OCI-LY3 (cell line): ENCODE measurements around the gene OR6V1.

Experiments
- CTCF ChIP-seq: fragments of 200-600, 300-600 bp; sonication (generic); IDR thresholded peaks from 2 replicates; pipeline ENCODE4 v1.5.1; 2014; ENCODE audit warnings: antibody characterized with exemption, low read length, low read depth
- EZH2phosphoT487 ChIP-seq: fragments of 200-600 bp; shearing (Covaris generic); IDR thresholded peaks from 2 replicates; pipeline ENCODE4 v1.6.1; 2018; ENCODE audit warnings: antibody characterized with exemption, mixed run types, low read depth

GRCh38 chr7:143068446-143068845, 16.3 kb downstream of the OR6V1 start:
- TF ChIP-seq CTCF (no peak), EZH2phosphoT487 (no peak)
